ENCODE measurements around the gene MAP3K8.

DNA sequence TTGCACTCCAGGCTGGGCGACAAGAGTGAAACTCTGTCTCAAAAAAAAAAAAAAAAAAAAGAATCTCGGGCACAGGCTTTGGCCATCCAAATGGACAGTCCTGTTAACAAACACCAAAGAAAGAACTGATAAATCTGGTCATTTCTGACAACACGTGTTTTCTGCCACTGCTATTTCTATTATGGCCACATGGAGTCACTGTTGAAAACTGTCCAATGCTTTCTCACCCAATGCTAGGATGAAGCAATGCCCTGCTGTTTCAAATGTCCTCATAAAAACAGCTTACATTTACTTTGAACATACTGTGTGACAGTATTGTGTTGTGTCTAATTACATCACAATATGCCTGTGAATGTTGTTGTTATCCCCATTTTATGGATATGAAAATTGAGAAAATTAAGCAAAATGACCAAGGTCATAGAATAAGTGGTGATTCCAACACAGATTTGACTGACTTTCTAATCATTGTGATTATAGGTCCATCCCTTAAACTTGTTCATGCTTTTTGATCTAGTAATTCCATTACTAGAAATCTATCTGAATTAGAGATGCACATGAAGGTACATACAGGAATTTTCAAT lies 19.9 kb upstream of the MAP3K8 start:
- peak; percentile 72 for TF ChIP-seq CTCF (IDR thresholded peaks at IDR 0.05)
- no peak for TF ChIP-seq EZH2 (IDR thresholded peaks at IDR 0.05)

Data from neural progenitor cell (in vitro differentiated cells).